ENCODE data around the gene MSMP. TPM values are rescaled to one million over a fixed set of nuclear protein-coding genes. Genes with fewer than 3 reads are reported as not detected.

The MSMP gene, protein sequence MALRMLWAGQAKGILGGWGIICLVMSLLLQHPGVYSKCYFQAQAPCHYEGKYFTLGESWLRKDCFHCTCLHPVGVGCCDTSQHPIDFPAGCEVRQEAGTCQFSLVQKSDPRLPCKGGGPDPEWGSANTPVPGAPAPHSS
- not detected in 2 replicates for total RNA-seq

GRCh38 chr9:35754264-35754663 lies at the start of gene MSMP:
MSMP (minus strand) TSS chr9:35754276; CDS start chr9:35754129, 147 bp downstream.

GRCh38 chr9:35791297-35791921 lies 37.3 kb upstream of the MSMP start, which contains the start of gene NPR2:
NPR2 (plus strand) TSS chr9:35791591; CDS start chr9:35792409, 818 bp downstream.

DNA sequence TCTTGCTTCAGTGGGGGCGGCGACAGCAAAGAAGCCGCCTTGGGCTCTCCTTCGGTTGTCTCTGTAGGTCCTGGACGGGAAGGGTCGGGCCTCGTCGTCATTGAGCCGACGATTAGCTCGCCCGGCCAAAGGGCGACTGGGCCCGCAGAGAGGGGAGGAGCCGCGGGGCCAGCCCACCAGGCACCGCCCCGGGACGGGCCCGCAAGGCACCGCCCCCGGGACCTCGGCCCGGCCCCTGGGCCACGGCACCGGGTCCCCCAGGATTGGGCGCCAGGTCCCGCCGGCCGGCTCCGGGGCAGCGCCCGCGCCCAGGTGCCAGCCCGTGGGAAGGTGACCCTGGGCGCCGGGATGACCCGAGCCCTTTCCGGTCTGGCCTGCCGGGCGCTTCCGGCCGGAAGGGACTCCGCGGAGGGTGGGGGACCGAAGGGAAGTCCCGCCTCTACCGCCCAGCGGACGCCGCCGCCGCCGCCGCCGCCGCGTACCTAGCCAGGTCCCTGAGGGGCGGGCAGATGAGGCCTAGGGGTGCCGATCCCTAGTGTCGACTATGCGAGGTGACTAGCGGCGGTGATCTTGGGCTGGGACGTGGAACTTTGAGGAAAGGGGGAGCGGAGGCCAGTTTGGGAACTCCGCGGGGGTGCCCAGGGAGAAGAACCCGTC lies 5.1 kb downstream of the MSMP start, which contains the start of the genes GBA2 and RGP1:
Gene GBA2 (minus strand): TSS at position 371 of the 657 bp plus-strand sequence. CDS start 524 bp downstream, outside the sequence.
Gene RGP1 (plus strand): TSS at position 430 of the 657 bp plus-strand sequence. CDS start 469 bp downstream, outside the sequence.

GRCh38 chr9:35732185-35732799 lies 21.8 kb downstream of the MSMP start, which contains the start of the genes CREB3 and TLN1:
CREB3 (plus strand) TSS chr9:35732666; CDS start chr9:35732773, 107 bp downstream.
TLN1 (minus strand) TSS chr9:35732195; CDS start chr9:35725694, 6,501 bp downstream.

Other genes starting within 250 kb of the MSMP start
- gene TESK1, start 149.0 kb downstream of the MSMP start, total RNA-seq: 13.9 and 24.0 TPM in 2 replicates
- gene CD72, start 135.9 kb downstream of the MSMP start, total RNA-seq: 0.11 and 0.86 TPM in 2 replicates
- not detected in 2 replicates for gene SIT1, start 103.3 kb downstream of the MSMP start, total RNA-seq
- gene RMRP, start 96.3 kb downstream of the MSMP start, total RNA-seq: 1,205 and 1,810 TPM in 2 replicates
- gene CCDC107, start 96.0 kb downstream of the MSMP start, total RNA-seq: 17.2 and 18.8 TPM in 2 replicates
- 7.8 and 23.5 TPM in 2 replicates for gene ARHGEF39, start 89.1 kb downstream of the MSMP start, total RNA-seq
- gene CA9, start 80.3 kb downstream of the MSMP start, total RNA-seq: 0.23 and 2.1 TPM in 2 replicates
- 53.1 and 157 TPM in 2 replicates for gene TPM2, start 64.4 kb downstream of the MSMP start, total RNA-seq
- 141 and 149 TPM in 2 replicates for gene TLN1, start 22.1 kb downstream of the MSMP start, total RNA-seq
- 47.2 and 49.3 TPM in 2 replicates for gene CREB3, start 21.6 kb downstream of the MSMP start, total RNA-seq
- gene GBA2, start 5.0 kb downstream of the MSMP start, total RNA-seq: 17.4 and 17.6 TPM in 2 replicates
- 13.8 and 19.1 TPM in 2 replicates for gene RGP1, start 5.0 kb downstream of the MSMP start, total RNA-seq
- 6.2 and 14.6 TPM in 2 replicates for gene NPR2, start 37.3 kb upstream of the MSMP start, total RNA-seq
- 0.04 TPM in 1 of 2 replicates, not detected in the other for gene SPAG8, start 58.0 kb upstream of the MSMP start, total RNA-seq
- 25.4 and 28.3 TPM in 2 replicates for gene HINT2, start 60.8 kb upstream of the MSMP start, total RNA-seq
- not detected in 2 replicates for gene FAM221B, start 74.5 kb upstream of the MSMP start, total RNA-seq
- 1.1 and 3.7 TPM in 2 replicates for gene TMEM8B, start 75.0 kb upstream of the MSMP start, total RNA-seq
- gene OR13J1, start 116.1 kb upstream of the MSMP start, total RNA-seq: not detected in 2 replicates
- 0.68 and 1.0 TPM in 2 replicates for gene HRCT1, start 151.9 kb upstream of the MSMP start, total RNA-seq
- gene SPAAR, start 155.2 kb upstream of the MSMP start, total RNA-seq: not detected in 2 replicates
- gene OR2S2, start 203.9 kb upstream of the MSMP start, total RNA-seq: not detected in 2 replicates

All from hair follicular keratinocyte (primary cell).